ENCODE results near the gene SLC6A17.

Gene SLC6A17

GRCh38 chr1:110205591-110206155 is 55.4 kb downstream of the SLC6A17 start:
- no peak for DNase-seq

GRCh38 chr1:110206261-110206920 is 56.1 kb downstream of the SLC6A17 start:
- DNase-seq, result no peak

GRCh38 chr1:110207831-110208230 is 57.5 kb downstream of the SLC6A17 start:
- peak; percentile 78 for DNase-seq

- DNase-seq, result no peak
These were observed 58.8 kb downstream of the SLC6A17 start for GRCh38 chr1:110208916-110209645.

GRCh38 chr1:110209715-110210603 is 59.7 kb downstream of the SLC6A17 start, which contains the start of gene KCNC4:
Gene KCNC4 (plus strand): TSS chr1:110210314. CDS start chr1:110211500, 1,186 bp downstream.
- DNase-seq, result peak; percentile 91

- peak; percentile 44 for DNase-seq
These were observed 60.6 kb downstream of the SLC6A17 start for GRCh38 chr1:110210604-110211495.

- DNase-seq, result no peak
These were observed 61.3 kb downstream of the SLC6A17 start for GRCh38 chr1:110211496-110212168.

GRCh38 chr1:110212169-110213142 is 62.2 kb downstream of the SLC6A17 start:
- no peak for DNase-seq

GRCh38 chr1:110213143-110213540 is 62.8 kb downstream of the SLC6A17 start:
- no peak for DNase-seq

GRCh38 chr1:110214454-110215404 is 64.4 kb downstream of the SLC6A17 start:
- DNase-seq, result no peak

GRCh38 chr1:110215621-110216515 is 65.6 kb downstream of the SLC6A17 start:
- no peak for DNase-seq

- DNase-seq, result no peak
These were observed 66.7 kb downstream of the SLC6A17 start for GRCh38 chr1:110216844-110217444.

GRCh38 chr1:110218137-110218536 is 67.8 kb downstream of the SLC6A17 start:
- no peak for DNase-seq

- DNase-seq, result no peak
These were observed 68.4 kb downstream of the SLC6A17 start for GRCh38 chr1:110218739-110219138.

- no peak for DNase-seq
These were observed 70.0 kb downstream of the SLC6A17 start for GRCh38 chr1:110220324-110220723.

- DNase-seq, result no peak
These were observed 70.8 kb downstream of the SLC6A17 start for GRCh38 chr1:110221119-110221518.

GRCh38 chr1:110223127-110223526 is 72.8 kb downstream of the SLC6A17 start:
- DNase-seq, result no peak
